NCI-H187 (cell line): Measurements from ENCODE around the gene DHTKD1.
"Not testable (repeated sequence)": the region's sequence is repeated elsewhere in the genome, so short reads cannot be mapped to it uniquely, and the experiment has no call there.

ENCODE experiments used
- DNase-seq, 2 experiments: peaks; one replicate each; lab custom pipeline; 2025; lab: John Stamatoyannopoulos, UW

Gene DHTKD1

GRCh38 chr10:12150163-12150562 lies 81.4 kb downstream of the DHTKD1 start:
- DNase-seq = no peak

DNA sequence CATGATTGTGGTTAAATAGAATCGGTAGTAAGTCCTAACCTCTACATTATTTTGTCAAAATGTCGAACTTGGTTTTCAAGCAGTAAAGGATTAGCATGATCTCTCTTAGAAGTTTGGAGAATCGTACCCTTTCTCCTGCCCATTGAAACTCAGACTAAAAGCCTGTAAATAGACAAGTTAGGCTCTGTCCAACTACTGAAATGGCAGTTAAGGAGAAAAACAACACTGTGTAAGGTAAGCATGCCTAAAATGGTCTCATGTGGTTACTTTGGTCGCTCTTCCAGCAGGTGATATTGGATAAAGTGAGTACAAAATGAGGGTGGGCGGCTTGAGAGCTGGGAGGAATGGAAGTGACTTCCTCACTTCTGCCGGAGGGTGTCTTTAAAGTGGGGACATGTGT lies 85.8 kb downstream of the DHTKD1 start:
- DNase-seq = no peak

DNA sequence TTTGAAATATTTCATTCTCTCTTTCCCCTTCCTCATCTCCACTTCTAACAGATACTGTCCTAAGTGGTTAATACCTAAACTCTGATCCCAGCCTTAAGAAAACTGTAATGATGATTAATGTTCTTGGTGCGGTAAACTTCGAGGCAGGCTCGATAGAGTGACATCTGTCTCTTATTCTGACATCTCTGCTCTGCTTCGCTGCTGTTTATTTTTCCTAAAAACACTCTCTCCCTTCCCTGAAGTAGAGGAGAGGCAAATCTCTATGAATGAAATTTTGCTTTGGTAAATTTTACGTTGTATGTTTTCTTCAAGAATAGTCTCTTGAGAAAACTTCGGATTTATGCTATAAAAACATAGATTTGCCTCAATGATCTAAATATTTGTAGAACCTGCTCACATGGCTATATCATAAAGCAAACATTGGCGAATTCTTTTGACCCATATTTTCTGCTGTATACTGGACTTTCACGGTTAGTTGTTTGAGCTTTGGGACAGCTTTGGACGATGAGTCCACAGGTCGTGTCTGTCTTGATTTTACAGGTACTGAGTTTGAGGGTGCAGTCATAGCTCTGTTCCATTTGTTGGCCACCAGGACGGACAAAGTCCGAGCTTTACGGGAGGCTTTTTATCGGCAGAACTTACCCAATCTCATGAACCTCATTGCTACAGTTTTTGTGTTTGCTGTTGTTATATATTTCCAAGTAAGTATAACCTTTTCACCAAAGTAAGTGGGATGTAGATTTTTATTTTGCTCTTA lies 87.8 kb downstream of the DHTKD1 start:
- DNase-seq = no peak

DNA sequence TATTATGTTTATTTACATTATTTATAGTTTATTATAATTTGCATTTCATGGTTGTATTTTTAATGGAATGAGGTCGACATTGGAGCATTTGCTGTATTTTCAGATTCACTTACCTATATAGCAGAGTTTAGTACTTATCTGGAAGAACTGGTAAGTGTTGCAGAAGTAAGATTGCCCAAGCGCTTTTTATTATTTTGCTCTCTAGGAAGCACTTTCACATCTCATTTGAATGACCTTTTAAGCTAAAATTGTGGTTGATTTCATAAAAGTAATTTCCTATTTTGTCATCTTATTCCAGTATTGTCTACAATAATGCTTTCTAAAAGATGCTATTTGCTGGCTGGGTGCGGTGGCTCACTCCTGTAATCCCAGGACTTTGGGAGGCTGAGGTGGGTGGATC lies 89.4 kb downstream of the DHTKD1 start:
- DNase-seq = no peak

GRCh38 chr10:12160664-12161063 lies 91.9 kb downstream of the DHTKD1 start:
- DNase-seq = no peak

DNA sequence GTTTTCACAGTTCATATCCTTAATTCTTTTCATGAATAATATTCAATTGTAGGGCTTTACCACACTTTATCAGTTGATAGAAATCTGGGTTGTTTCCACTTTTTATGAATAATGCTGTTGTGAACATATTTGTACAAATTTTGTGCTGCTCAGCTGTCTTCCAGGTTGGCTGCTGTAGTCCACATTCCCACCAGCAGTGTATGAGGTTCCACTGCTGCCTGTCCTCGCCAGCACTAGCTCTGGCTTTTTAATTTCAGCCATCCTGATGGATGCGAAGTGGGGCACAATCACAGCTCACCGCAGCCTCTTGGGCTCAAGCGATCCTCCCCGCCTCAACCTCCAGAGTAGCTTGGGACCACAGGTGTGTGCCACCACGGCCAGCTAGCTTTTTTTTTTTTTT lies 94.2 kb downstream of the DHTKD1 start:
- no peak for DNase-seq

DNA sequence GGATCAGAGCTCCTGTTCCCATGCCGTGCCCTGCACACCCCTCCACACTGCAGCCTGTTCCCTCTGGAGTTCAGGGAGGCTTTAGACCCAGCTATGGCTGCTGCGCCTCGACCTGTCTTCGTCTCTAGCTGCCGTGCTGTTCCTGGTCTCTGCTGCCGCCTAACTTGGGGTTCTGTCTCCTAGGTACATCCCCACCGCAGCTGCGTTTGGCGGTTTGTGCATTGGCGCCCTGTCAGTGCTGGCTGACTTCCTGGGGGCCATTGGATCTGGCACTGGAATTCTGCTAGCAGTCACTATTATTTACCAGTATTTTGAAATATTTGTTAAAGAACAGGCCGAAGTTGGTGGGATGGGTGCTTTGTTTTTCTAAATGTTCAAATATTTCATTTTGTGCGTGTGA lies 95.3 kb downstream of the DHTKD1 start:
- no peak for DNase-seq

DNA sequence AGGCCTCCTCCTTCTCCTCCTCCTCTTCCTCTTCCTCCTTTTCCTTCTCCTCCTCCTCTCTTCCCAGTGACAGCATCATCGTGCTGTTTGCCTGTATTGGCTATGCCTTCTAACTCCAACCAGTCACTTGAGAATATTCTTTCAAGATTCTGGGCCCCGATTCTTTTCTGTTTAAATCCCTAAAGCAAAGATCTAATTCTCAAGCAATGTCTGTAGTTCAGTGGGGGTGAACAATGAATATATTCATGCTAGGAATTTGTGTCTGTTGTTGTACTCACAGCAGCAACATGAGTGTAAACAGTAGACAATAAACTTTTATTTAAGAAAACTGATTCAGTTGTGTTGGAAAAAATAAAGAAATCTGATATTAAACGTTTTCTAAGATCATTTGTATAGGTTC lies 96.3 kb downstream of the DHTKD1 start:
- DNase-seq = no peak

DNA sequence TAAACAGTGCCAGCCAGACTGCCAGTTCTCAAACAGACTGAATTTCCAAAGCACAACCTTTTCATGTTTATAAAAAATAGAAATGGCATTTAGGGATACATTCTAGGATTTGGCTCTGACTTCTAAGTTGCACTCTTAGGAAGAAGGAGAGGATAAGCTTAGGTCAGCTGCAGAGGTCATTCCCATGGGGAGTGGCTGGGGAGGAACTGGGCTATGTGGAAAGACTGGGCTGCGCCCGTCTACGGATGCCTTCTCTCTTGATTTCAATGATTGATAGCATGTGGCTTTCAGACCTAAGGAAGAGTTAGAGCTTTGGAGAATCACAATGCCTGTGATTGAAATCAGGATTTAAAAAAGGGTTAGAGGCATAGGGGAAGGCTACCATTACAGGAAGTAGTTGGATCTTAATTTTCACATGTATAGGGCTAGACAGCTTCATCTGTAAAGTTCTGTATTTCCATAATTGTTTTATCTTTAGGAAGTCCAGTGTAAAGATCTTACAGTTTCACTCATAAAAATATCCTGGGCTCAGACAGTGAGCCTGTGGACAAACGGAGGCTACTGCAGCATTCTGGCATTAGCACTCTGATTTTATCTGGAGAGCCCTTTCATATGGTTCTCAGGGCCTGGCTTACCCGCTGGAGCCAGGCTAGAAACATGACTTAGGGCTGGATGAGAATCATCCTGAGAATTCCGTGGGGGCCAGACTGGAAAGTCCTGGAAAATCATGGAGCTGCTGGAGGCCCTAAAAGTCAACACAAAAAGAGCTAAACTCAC lies 97.4 kb downstream of the DHTKD1 start:
- no peak for DNase-seq

DNA sequence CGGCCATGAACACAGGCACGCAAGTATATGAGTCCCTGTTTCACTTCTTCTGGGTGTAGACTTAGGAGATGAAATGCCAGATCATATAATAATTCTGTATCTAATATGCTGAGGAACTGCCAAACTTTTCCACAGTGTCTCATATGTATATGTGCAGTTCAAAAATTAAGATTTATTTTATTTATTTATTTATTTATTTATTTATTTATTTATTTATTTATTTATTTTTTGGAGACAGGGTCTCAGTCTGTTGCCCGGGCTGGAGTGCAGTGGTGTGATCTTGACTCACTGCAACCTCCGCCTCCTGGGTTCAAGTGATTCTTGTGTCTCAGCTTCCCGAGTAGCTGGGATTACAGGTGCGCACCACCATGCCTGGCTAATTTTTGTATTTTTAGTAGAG lies 102.8 kb downstream of the DHTKD1 start:
- DNase-seq = not testable (repeated sequence)
